ENCODE results near the gene OR2AK2.

GRCh38 chr1:247962911-247963588, 2.0 kb upstream of the OR2AK2 start:
- TF ChIP-seq POLR2A (IDR thresholded peaks at IDR 0.05), result no peak
- TF ChIP-seq CTCF (IDR thresholded peaks at IDR 0.05 in 4 of 5, conservative IDR thresholded peaks at IDR 0.05 in 1 of 5), result no peak
